Measurements from ENCODE around the gene GPR152. TPM values are rescaled to one million over a fixed set of nuclear protein-coding genes. Genes with fewer than 3 reads are reported as not detected.

The GPR152 gene
- total and polyA plus RNA-seq, 12 donors = not detected

DNA sequence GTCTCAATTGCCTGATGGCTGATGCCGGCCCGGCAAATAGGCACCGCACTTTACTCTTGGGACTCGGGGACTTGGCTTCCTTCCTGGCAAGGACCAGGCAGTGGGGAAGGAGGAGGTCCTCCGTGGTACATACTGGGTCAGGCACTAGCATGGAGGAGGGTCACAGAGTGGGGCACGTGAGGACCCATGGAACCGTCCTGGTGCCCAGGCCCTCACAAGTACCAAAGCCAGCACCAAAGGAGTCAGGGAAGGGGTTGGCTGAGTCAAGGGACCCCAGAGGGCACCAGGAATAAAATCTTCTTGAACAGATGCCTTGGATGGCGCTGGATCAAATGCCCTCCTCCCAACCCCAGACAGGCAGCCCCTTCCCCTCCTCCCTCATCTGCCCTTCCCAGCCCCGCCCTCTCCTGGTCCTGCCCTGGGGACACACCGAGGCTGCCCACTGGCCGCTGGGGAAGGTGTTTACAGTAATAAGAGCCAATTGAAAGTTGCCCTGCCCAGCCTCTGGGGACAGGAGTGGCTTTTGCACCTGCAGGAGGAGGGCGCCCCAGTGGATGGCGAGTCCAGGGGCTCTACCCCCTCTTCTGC lies 42.7 kb downstream of the GPR152 start:
- Histone ChIP-seq H3K4me1 (peaks cover 0 to 53% (median 1%) of the 10 kb centered on the region in 9 donors), H3K4me3 (peak overlapping the region in 2 of 10 donors; percentile 20 to 41), H3K36me3 (no peaks in the 10 kb centered on the region), H3K27ac (peak overlapping the region in 1 of 10 donors; percentile 99), H3K9me3 (no peaks in the 10 kb centered on the region), H3K27me3 (peaks cover 0 to 57% (median 48%) of the 10 kb centered on the region in 7 donors)
- intact Hi-C loops (cut with DNase I) = loop anchor here in 1 of 10 donors (5.0 kb wide), 1 partner anchor 57 kb away; the partner anchor contains the start of gene TMEM134
- WGBS, 2 donors = 33 to 45% methylated on average over 13 of the region's 13 CpGs
- DNase-seq (no peak), ATAC-seq (no peak)
- TF ChIP-seq CTCF (IDR thresholded peaks at IDR 0.05) = no peak

GRCh38 chr11:67409261-67409666 lies 43.3 kb downstream of the GPR152 start:
- H3K27me3 ChIP-seq = peaks cover 0 to 54% (median 45%) of the 10 kb centered on the region in 7 donors
- DNase-seq (no peak), ATAC-seq (no peak)
- H3K9me3 ChIP-seq = no peaks in the 10 kb centered on the region
- 70 to 79% methylated on average over 24 of the region's 24 CpGs for WGBS, 2 donors
- peaks cover 0 to 57% (median 0%) of the 10 kb centered on the region in 9 donors for H3K4me1 ChIP-seq
- intact Hi-C loops (cut with DNase I) = loop anchor here in 1 of 10 donors (5.0 kb wide), 1 partner anchor 58 kb away; the partner anchor contains the start of gene TMEM134
- peak overlapping the region in 2 of 10 donors; percentile 20 to 41 for H3K4me3 ChIP-seq
- no peak for TF ChIP-seq CTCF (IDR thresholded peaks at IDR 0.05)
- H3K36me3 ChIP-seq = no peaks in the 10 kb centered on the region
- H3K27ac ChIP-seq = peak overlapping the region in 1 of 10 donors; percentile 99

DNA sequence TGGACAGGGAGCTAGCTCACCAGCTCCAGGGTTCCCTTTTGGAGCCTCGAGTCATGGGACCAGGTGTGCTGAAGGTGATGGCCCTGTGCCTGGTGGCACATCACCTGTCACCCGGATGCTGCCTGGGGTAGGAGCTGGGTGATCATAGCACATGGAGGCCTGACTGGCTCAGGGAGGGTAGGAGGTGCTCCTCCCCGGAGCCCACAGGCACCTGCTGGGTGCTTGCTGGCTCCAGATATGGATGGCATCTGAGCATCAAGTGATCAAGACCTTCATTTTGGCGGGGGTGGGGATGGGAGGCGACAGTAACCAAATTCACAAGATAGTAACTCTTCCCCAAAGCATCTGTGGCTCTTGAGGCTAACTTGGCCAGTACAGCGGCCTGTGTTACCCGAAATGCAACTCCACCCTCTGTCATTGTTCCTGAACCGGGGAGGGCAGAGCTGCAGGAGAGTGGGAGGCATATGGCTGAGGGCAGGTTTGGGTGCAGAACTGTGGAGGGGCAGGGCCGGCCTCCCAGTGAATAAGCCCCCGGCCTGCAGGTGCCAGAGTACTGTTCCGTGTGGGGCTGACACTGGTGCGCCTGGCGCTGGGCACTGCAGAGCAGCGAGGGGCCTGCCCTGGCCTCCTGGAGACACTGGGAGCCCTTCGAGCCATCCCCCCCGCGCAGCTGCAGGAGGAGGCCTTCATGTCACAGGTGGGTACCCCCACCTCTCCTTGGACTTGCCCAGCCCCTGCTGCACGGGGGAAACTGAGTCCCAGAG lies 43.9 kb downstream of the GPR152 start:
- TF ChIP-seq CTCF (IDR thresholded peaks at IDR 0.05) = no peak
- Histone ChIP-seq H3K36me3 (no peaks in the 10 kb centered on the region), H3K4me3 (peak overlapping the region in 1 of 10 donors; percentile 41), H3K27ac (peak overlapping the region in 1 of 10 donors; percentile 99), H3K4me1 (peaks cover 0 to 63% (median 5%) of the 10 kb centered on the region in 9 donors), H3K27me3 (peaks cover 0 to 48% (median 40%) of the 10 kb centered on the region in 7 donors), H3K9me3 (no peaks in the 10 kb centered on the region)
- DNase-seq = no peak
- WGBS, 2 donors = 82 to 85% methylated on average over 18 of the region's 18 CpGs
- intact Hi-C loops (cut with DNase I) = loop anchor here in 1 of 10 donors (5.0 kb wide), 1 partner anchor 59 kb away; the partner anchor contains the start of gene TMEM134
- no peak for ATAC-seq

GRCh38 chr11:67407688-67408163 lies 44.8 kb downstream of the GPR152 start:
- intact Hi-C loops (cut with DNase I) = loop anchor here in 1 of 10 donors (5.0 kb wide), 1 partner anchor 60 kb away; the partner anchor contains the start of gene TMEM134
- peaks cover 0 to 41% (median 31%) of the 10 kb centered on the region in 7 donors for H3K27me3 ChIP-seq

More at GRCh38 chr11:67407688-67408163, 44.8 kb downstream of the GPR152 start:
- Histone ChIP-seq H3K4me3 (peak overlapping the region in 1 of 10 donors; percentile 2), H3K9me3 (no peaks in the 10 kb centered on the region), H3K27ac (peak overlapping the region in 2 of 10 donors; percentile 7 to 99), H3K36me3 (no peaks in the 10 kb centered on the region), H3K4me1 (peaks cover 0 to 72% (median 14%) of the 10 kb centered on the region in 9 donors)
- TF ChIP-seq CTCF (IDR thresholded peaks at IDR 0.05) = no peak
- WGBS, 2 donors = 68 to 69% methylated on average over 12 of the region's 12 CpGs
- ATAC-seq = no peak
- DNase-seq = no peak
